ENCODE data around the gene ADAM33. TPM values are rescaled to one million over a fixed set of nuclear protein-coding genes. Genes with fewer than 3 reads are reported as not detected.

ADAM33 gene
- total and polyA plus RNA-seq, 2 of the 8 experiments (the other 6 are each of a cell fraction or from before 2014, with no cell fraction given) = 4.2 to 6.0 TPM

DNA sequence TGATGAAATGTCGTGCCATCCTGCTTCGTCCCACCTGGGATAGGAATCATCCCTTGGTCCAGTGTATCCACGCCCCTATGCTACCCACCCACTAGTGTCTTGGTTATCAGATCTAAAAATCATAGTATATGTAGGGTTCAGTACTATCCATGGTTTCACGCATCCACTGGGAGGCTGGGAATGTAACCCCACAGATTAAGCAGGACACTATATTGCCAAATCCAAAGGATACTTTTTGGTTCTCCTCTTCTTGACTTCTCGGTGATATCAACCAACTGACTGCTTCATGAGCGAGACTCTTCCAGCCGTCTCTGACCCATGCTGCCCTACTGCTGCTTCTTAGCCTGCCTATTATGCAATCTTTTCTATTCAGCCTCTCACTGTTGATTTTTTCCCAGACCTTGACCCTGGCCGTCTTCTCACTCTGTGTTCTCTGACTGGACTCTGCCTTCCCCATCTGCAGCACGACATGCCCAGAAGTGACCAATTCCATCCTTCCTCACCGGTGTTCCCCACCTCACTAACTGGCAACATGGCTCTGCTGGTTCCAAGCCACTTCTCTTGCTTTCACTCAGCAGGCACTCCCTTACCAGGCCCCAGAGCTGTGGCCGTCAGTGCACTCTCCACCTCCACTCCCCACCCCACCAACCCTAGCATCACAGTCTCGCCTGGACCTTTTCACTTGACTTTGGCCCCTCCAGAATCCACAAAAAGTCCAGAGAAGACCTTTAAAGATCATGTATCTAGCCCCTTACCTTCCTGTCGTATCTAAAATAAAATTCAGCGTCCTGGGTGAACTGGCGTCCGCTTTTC is 53.1 kb downstream of the ADAM33 start (continued):
- TF ChIP-seq, protein P1, sequence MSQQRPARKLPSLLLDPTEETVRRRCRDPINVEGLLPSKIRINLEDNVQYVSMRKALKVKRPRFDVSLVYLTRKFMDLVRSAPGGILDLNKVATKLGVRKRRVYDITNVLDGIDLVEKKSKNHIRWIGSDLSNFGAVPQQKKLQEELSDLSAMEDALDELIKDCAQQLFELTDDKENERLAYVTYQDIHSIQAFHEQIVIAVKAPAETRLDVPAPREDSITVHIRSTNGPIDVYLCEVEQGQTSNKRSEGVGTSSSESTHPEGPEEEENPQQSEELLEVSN (IDR thresholded peaks at IDR 0.05) = no peak
- TF ChIP-seq POLR2AphosphoS5 (IDR thresholded peaks at IDR 0.05; ENCODE audit: low read depth, low read length) (no peak), PHF8 (conservative IDR thresholded peaks at IDR 0.05; ENCODE audit: low read depth, low read length) (no peak), TAF1 (IDR thresholded peaks at IDR 0.05; ENCODE audit: low read depth, low read length) (no peak)

All from H1 (cell line).